ENCODE data around the gene SLC35G3. TPM values are rescaled to one million over a fixed set of nuclear protein-coding genes. Genes with fewer than 3 reads are reported as not detected.

The SLC35G3 gene
- total RNA-seq, 1 experiment from 2014 or later = not detected

- POLR2A ChIA-PET (ENCODE audit: unreplicated experiment) = no interaction called here
- H3K79me2 ChIP-seq (ENCODE audit: low read depth) = no peaks in the 10 kb centered on the region
- no peak overlapping the region for H3K27ac ChIP-seq
- TF ChIP-seq EZH2 (IDR thresholded peaks at IDR 0.05; ENCODE audit: low read depth) = no peak
- no peak for TF ChIP-seq CTCF (conservative IDR thresholded peaks at IDR 0.05)
- CTCF ChIA-PET = no interaction called here
- BruUV-seq (replicated peaks) = no TSS peak
- no peak for DNase-seq
- H3K4me3 ChIP-seq = no peak overlapping the region
- no peaks in the 10 kb centered on the region for H3F3A ChIP-seq (ENCODE audit: insufficient read depth, low read depth)
- H4K20me1 ChIP-seq (ENCODE audit: insufficient read depth) = no peaks in the 10 kb centered on the region
- H2AFZ ChIP-seq = no peak overlapping the region
- no peak overlapping the region for H3K4me2 ChIP-seq
- no peaks in the 10 kb centered on the region for H3K9me3 ChIP-seq (ENCODE audit: insufficient read depth, low read depth)
- H3K4me1 ChIP-seq (replicated peaks; ENCODE audit: insufficient read depth) = no peaks in the 10 kb centered on the region
- peaks cover 57% of the 10 kb centered on the region for H3K27me3 ChIP-seq (ENCODE audit: insufficient read depth, low read depth)
- no peaks in the 10 kb centered on the region for H3K36me3 ChIP-seq (ENCODE audit: low read depth)
- H3K9me2 ChIP-seq (ENCODE audit: insufficient read depth) = no peaks in the 10 kb centered on the region
- intact Hi-C loops (cut with micrococcal nuclease; ENCODE audit: unreplicated experiment) = no loop called here
Measured at GRCh38 chr17:35163886-35164285, 30.3 kb downstream of the SLC35G3 start.

GRCh38 chr17:35162755-35163154 lies 31.4 kb downstream of the SLC35G3 start:
- TF ChIP-seq CTCF (conservative IDR thresholded peaks at IDR 0.05) (no peak), EZH2 (IDR thresholded peaks at IDR 0.05; ENCODE audit: low read depth) (no peak)
- H3F3A ChIP-seq (ENCODE audit: insufficient read depth, low read depth) = no peaks in the 10 kb centered on the region
- no peaks in the 10 kb centered on the region for H3K79me2 ChIP-seq (ENCODE audit: low read depth)
- H3K4me3 ChIP-seq = no peak overlapping the region
- no peaks in the 10 kb centered on the region for H3K36me3 ChIP-seq (ENCODE audit: low read depth)
- H3K9me2 ChIP-seq (ENCODE audit: insufficient read depth) = no peaks in the 10 kb centered on the region
- BruUV-seq (replicated peaks) = no TSS peak
- DNase-seq = no peak
- no peak overlapping the region for H3K27ac ChIP-seq
- ChIA-PET CTCF (no interaction called here), POLR2A (ENCODE audit: unreplicated experiment) (no interaction called here)
- no peaks in the 10 kb centered on the region for H3K4me1 ChIP-seq (replicated peaks; ENCODE audit: insufficient read depth)
- no peaks in the 10 kb centered on the region for H3K9me3 ChIP-seq (ENCODE audit: insufficient read depth, low read depth)
- intact Hi-C loops (cut with micrococcal nuclease; ENCODE audit: unreplicated experiment) = no loop called here
- no peaks in the 10 kb centered on the region for H4K20me1 ChIP-seq (ENCODE audit: insufficient read depth)
- no peak overlapping the region for H2AFZ ChIP-seq
- no peak overlapping the region for H3K4me2 ChIP-seq
- peaks cover 58% of the 10 kb centered on the region for H3K27me3 ChIP-seq (ENCODE audit: insufficient read depth, low read depth)

GRCh38 chr17:35161281-35161761 lies 32.9 kb downstream of the SLC35G3 start:
- Histone ChIP-seq H3K36me3 (ENCODE audit: low read depth) (no peaks in the 10 kb centered on the region), H3K27ac (no peak overlapping the region), H3K9me3 (ENCODE audit: insufficient read depth, low read depth) (no peaks in the 10 kb centered on the region), H4K20me1 (ENCODE audit: insufficient read depth) (no peaks in the 10 kb centered on the region), H3K9me2 (ENCODE audit: insufficient read depth) (no peaks in the 10 kb centered on the region), H3F3A (ENCODE audit: insufficient read depth, low read depth) (no peaks in the 10 kb centered on the region), H3K4me1 (replicated peaks; ENCODE audit: insufficient read depth) (no peaks in the 10 kb centered on the region), H3K27me3 (ENCODE audit: insufficient read depth, low read depth) (peaks cover 58% of the 10 kb centered on the region), H3K79me2 (ENCODE audit: low read depth) (no peaks in the 10 kb centered on the region), H2AFZ (no peak overlapping the region), H3K4me3 (no peak overlapping the region), H3K4me2 (no peak overlapping the region)
- intact Hi-C loops (cut with micrococcal nuclease; ENCODE audit: unreplicated experiment) = no loop called here
- no peak for TF ChIP-seq CTCF (conservative IDR thresholded peaks at IDR 0.05)
- no peak for TF ChIP-seq EZH2 (IDR thresholded peaks at IDR 0.05; ENCODE audit: low read depth)
- POLR2A ChIA-PET (ENCODE audit: unreplicated experiment) = no interaction called here
- CTCF ChIA-PET = no interaction called here
- BruUV-seq (replicated peaks) = no TSS peak
- no peak for DNase-seq

Measured in PC-9 (cell line).